MM.1S (cell line): ENCODE data around the gene MT1F.

Experiments used
- DNase-seq: peaks from one replicate; pipeline ENCODE4 v3.0.0-alpha.2; 2015
- H2AFZ ChIP-seq: fragments of 300-600 bp; sonication (generic); 2 replicates; pipeline ENCODE4 v1.6.0; 2016; ENCODE audit warnings: antibody characterized with exemption, low read length
- H3F3A ChIP-seq: fragments of 300-600 bp; sonication (generic); 2 replicates; pipeline ENCODE4 v1.6.1; 2016; ENCODE audit warnings: mild to moderate bottlenecking, antibody characterized with exemption, low read length, moderate library complexity, mixed read lengths; ENCODE audit not compliant: insufficient read depth
- H3K27ac ChIP-seq: fragments of 300-600 bp; sonication (generic); 2 replicates; pipeline ENCODE4 v1.5.1; 2016; ENCODE audit warnings: mild to moderate bottlenecking, low read length
- H3K27me3 ChIP-seq: fragments of 300-600 bp; sonication (generic); replicated peaks from 2 replicates; pipeline ENCODE4 v1.6.0; 2016; ENCODE audit warnings: low read length; ENCODE audit not compliant: insufficient read depth
- H3K36me3 ChIP-seq: fragments of 300-600 bp; sonication (generic); replicated peaks from 2 replicates; pipeline ENCODE4 v1.6.1; 2016; ENCODE audit warnings: mild to moderate bottlenecking, low read length, mixed read lengths; ENCODE audit not compliant: insufficient read depth
- H3K4me1 ChIP-seq: fragments of 300-600 bp; sonication (generic); 2 replicates; pipeline ENCODE4 v1.6.1; 2016; ENCODE audit warnings: low read length, mixed read lengths
- H3K4me2 ChIP-seq: fragments of 300-600 bp; sonication (generic); 2 replicates; pipeline ENCODE4 v1.6.0; 2016; ENCODE audit warnings: low read depth, low read length
- H3K4me3 ChIP-seq: fragments of 300-600 bp; sonication (generic); 2 replicates; pipeline ENCODE4 v1.5.1; 2016; ENCODE audit warnings: low read length, mixed read lengths
- H3K79me2 ChIP-seq: fragments of 300-600 bp; sonication (generic); 2 replicates; pipeline ENCODE4 v1.6.1; 2016; ENCODE audit warnings: mixed run types, low read length, mixed read lengths
- H3K9ac ChIP-seq: fragments of 300-600 bp; sonication (generic); 2 replicates; pipeline ENCODE4 v1.6.1; 2016; ENCODE audit warnings: low read length, mixed read lengths
- H3K9me2 ChIP-seq: fragments of 300-600 bp; sonication (generic); replicated peaks from 2 replicates; pipeline ENCODE4 v1.6.1; 2016; ENCODE audit warnings: mild to moderate bottlenecking, low read length, mixed read lengths; ENCODE audit not compliant: insufficient read depth
- H3K9me3 ChIP-seq: fragments of 300-600 bp; sonication (generic); replicated peaks from 2 replicates; pipeline ENCODE4 v1.6.1; 2016; ENCODE audit warnings: mild to moderate bottlenecking, low read length, mixed read lengths; ENCODE audit not compliant: insufficient read depth
- H4K20me1 ChIP-seq: fragments of 300-600 bp; sonication (generic); 2 replicates; pipeline ENCODE4 v1.6.1; 2016; ENCODE audit warnings: mild to moderate bottlenecking, low read length, moderate library complexity, mixed read lengths; ENCODE audit not compliant: insufficient read depth
- CTCF ChIP-seq: fragments of 300-600 bp; sonication (generic); IDR thresholded peaks from 2 replicates; pipeline ENCODE4 v1.5.1; 2016; ENCODE audit warnings: antibody characterized with exemption, low read length, mixed read lengths
- EZH2 ChIP-seq: fragments of 300-600 bp; sonication (generic); optimal IDR thresholded peaks from 2 replicates; pipeline ENCODE3; 2017; ENCODE audit warnings: low read depth, mild to moderate bottlenecking, antibody characterized with exemption, low read length, mixed read lengths
- EZH2phosphoT487 ChIP-seq: fragments of 300-600 bp; sonication (generic); IDR thresholded peaks from 2 replicates; pipeline ENCODE4 v1.6.1; 2018; ENCODE audit warnings: antibody characterized with exemption, low read length

MT1F gene

GRCh38 chr16:56630134-56630533 is 27.6 kb upstream of the MT1F start:
- Histone ChIP-seq H3K79me2 (no peaks in the 10 kb centered on the region), H3K4me3 (no peak overlapping the region), H3K4me2 (no peak overlapping the region), H3K9me3 (no peaks in the 10 kb centered on the region), H4K20me1 (no peaks in the 10 kb centered on the region), H3K36me3 (no peaks in the 10 kb centered on the region), H3K4me1 (no peaks in the 10 kb centered on the region), H3K9me2 (no peaks in the 10 kb centered on the region), H2AFZ (no peak overlapping the region), H3F3A (no peaks in the 10 kb centered on the region), H3K27ac (no peak overlapping the region), H3K27me3 (peaks cover 71% of the 10 kb centered on the region), H3K9ac (no peak overlapping the region)
- TF ChIP-seq CTCF (peak; percentile 6; the same call in 1 of the 2 replicates), EZH2phosphoT487 (no peak)
- peak; percentile 22 for DNase-seq

DNA sequence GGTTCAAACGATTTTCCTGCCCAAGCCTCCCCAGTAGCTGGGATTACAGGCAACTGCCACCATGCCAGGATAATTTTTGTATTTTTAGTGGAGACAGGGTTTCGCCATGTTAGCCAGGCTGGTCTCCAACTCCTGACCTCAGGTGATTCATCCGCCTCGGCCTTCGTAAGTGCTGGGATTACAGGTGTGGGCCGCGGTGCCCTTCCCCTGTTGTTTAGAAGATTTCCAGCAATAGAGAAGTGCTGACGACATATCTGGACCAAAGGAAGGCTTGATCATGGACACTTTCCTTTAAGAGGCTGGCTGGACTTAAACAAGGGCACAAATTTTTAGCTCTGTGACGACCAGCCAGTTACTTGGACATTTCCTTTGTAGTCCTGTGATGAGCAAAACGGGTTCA is 26.6 kb upstream of the MT1F start:
- DNase-seq: no peak
- no peak overlapping the region for H2AFZ ChIP-seq
- no peak for TF ChIP-seq EZH2phosphoT487
- H3K27me3 ChIP-seq: peaks cover 71% of the 10 kb centered on the region
- H3F3A ChIP-seq: no peaks in the 10 kb centered on the region
- no peak overlapping the region for H3K4me3 ChIP-seq
- H3K9me3 ChIP-seq: no peaks in the 10 kb centered on the region
- H3K4me1 ChIP-seq: no peaks in the 10 kb centered on the region
- H3K27ac ChIP-seq: no peak overlapping the region
- H3K79me2 ChIP-seq: no peaks in the 10 kb centered on the region
- no peak overlapping the region for H3K4me2 ChIP-seq
- no peaks in the 10 kb centered on the region for H4K20me1 ChIP-seq
- H3K36me3 ChIP-seq: no peaks in the 10 kb centered on the region
- no peaks in the 10 kb centered on the region for H3K9me2 ChIP-seq
- H3K9ac ChIP-seq: no peak overlapping the region

GRCh38 chr16:56631832-56632155 is 26.0 kb upstream of the MT1F start:
- H3F3A ChIP-seq: no peaks in the 10 kb centered on the region
- H3K4me1 ChIP-seq: no peaks in the 10 kb centered on the region
- H3K36me3 ChIP-seq: no peaks in the 10 kb centered on the region
- no peaks in the 10 kb centered on the region for H3K9me2 ChIP-seq
- no peak for DNase-seq
- no peak overlapping the region for H2AFZ ChIP-seq
- no peak overlapping the region for H3K9ac ChIP-seq
- no peaks in the 10 kb centered on the region for H3K9me3 ChIP-seq
- peaks cover 71% of the 10 kb centered on the region for H3K27me3 ChIP-seq
- no peak overlapping the region for H3K4me3 ChIP-seq
- H3K79me2 ChIP-seq: no peaks in the 10 kb centered on the region
- H3K4me2 ChIP-seq: no peak overlapping the region
- TF ChIP-seq EZH2 (no peak), EZH2phosphoT487 (no peak), CTCF (no peak)
- no peaks in the 10 kb centered on the region for H4K20me1 ChIP-seq
- no peak overlapping the region for H3K27ac ChIP-seq

- H3K27me3 ChIP-seq: peaks cover 71% of the 10 kb centered on the region
- no peak within 1 kb of the TSS for H3K27ac ChIP-seq
- H3K36me3 ChIP-seq: no peaks in the 10 kb centered on the region
- H3K9me3 ChIP-seq: no peaks in the 10 kb centered on the region
- H3K79me2 ChIP-seq: no peaks in the 10 kb centered on the region
- no peak within 1 kb of the TSS for H3K4me2 ChIP-seq
- no peak within 1 kb of the TSS for H3K9ac ChIP-seq
- H3K9me2 ChIP-seq: no peaks in the 10 kb centered on the region
- H3F3A ChIP-seq: no peaks in the 10 kb centered on the region
- H3K4me3 ChIP-seq: no peak within 1 kb of the TSS
- H4K20me1 ChIP-seq: no peaks in the 10 kb centered on the region
- TF ChIP-seq EZH2 (no peak), EZH2phosphoT487 (no peak), CTCF (no peak)
- no peak within 1 kb of the TSS for H2AFZ ChIP-seq
- no peak for DNase-seq
- no peaks in the 10 kb centered on the region for H3K4me1 ChIP-seq
Measured at GRCh38 chr16:56632156-56632847, 25.5 kb upstream of the MT1F start, which contains the start of gene MT1M. MT1M (plus strand) TSS chr16:56632659; CDS start chr16:56632732, 73 bp downstream.
